Measurements from ENCODE around the gene EYA4. TPM values are rescaled to one million over a fixed set of nuclear protein-coding genes. Genes with fewer than 3 reads are reported as not detected.

EYA4 gene
- total RNA-seq: 1 to 10 TPM in 2 of 4 donors, under 1 TPM in 2; 0.81 to 8.6 (median 3.6) TPM
- polyA plus RNA-seq: under 1 TPM in 1 of 3 donors, not detected in 2; 0.01 TPM

GRCh38 chr6:133241086-133241900 is at the start of gene EYA4:
Gene EYA4, plus strand, starts transcription at chr6:133241357. Its CDS starts 33,424 bp downstream, at chr6:133274781.
- Histone ChIP-seq H3K4me1 (peaks cover 0 to 27% (median 25%) of the 10 kb centered on the region in 4 donors), H3K9me3 (no peaks in the 10 kb centered on the region), H3K27me3 (peaks cover 21 to 55% (median 21%) of the 10 kb centered on the region in 3 donors), H3K27ac (peak within 1 kb of the TSS in 3 of 4 donors; percentile 40 to 64 (median 52)), H3K36me3 (no peaks in the 10 kb centered on the region), H3K4me3 (peak within 1 kb of the TSS; percentile 10 to 51 (median 48))
- WGBS, 2 donors: 1 to 2% methylated on average over 84 of the region's 84 CpGs
- intact Hi-C loops (cut with DNase I): no loop called here
- TF ChIP-seq EP300 (IDR thresholded peaks at IDR 0.05) (no peak), POLR2A (IDR thresholded peaks at IDR 0.05) (no peak), CTCF (IDR thresholded peaks at IDR 0.05) (no peak), POLR2AphosphoS5 (IDR thresholded peaks at IDR 0.05) (no peak)
- DNase-seq: peak; percentile 58

- Histone ChIP-seq H3K36me3 (no peaks in the 10 kb centered on the region), H3K27me3 (no peaks in the 10 kb centered on the region), H3K4me1 (no peaks in the 10 kb centered on the region), H3K9me3 (peaks cover 0 to 5% (median 0%) of the 10 kb centered on the region in 4 donors), H3K27ac (no peak overlapping the region), H3K4me3 (no peak overlapping the region)
- intact Hi-C loops (cut with DNase I): no loop called here
- DNase-seq: no peak
- WGBS, 2 donors: 76 to 86% methylated on average over 1 of the region's 1 CpG
- TF ChIP-seq EP300 (IDR thresholded peaks at IDR 0.05) (no peak), POLR2AphosphoS5 (IDR thresholded peaks at IDR 0.05) (no peak), CTCF (IDR thresholded peaks at IDR 0.05) (no peak), POLR2A (IDR thresholded peaks at IDR 0.05) (no peak)
Measured at GRCh38 chr6:133193396-133193795, 47.8 kb upstream of the EYA4 start.

GRCh38 chr6:133198725-133199124 is 42.4 kb upstream of the EYA4 start:
- Histone ChIP-seq H3K27ac (no peak overlapping the region), H3K4me1 (no peaks in the 10 kb centered on the region), H3K4me3 (no peak overlapping the region), H3K27me3 (no peaks in the 10 kb centered on the region), H3K9me3 (peaks cover 0 to 5% (median 0%) of the 10 kb centered on the region in 4 donors), H3K36me3 (no peaks in the 10 kb centered on the region)
- WGBS, 2 donors: 62 to 80% methylated on average over 2 of the region's 2 CpGs
- DNase-seq: no peak
- intact Hi-C loops (cut with DNase I): no loop called here
- TF ChIP-seq EP300 (IDR thresholded peaks at IDR 0.05) (no peak), POLR2A (IDR thresholded peaks at IDR 0.05) (no peak), POLR2AphosphoS5 (IDR thresholded peaks at IDR 0.05) (no peak)

- Histone ChIP-seq H3K36me3 (no peaks in the 10 kb centered on the region), H3K9me3 (no peaks in the 10 kb centered on the region), H3K4me1 (no peaks in the 10 kb centered on the region), H3K27me3 (no peaks in the 10 kb centered on the region), H3K4me3 (no peak overlapping the region), H3K27ac (no peak overlapping the region)
- intact Hi-C loops (cut with DNase I): no loop called here
- 76 to 90% methylated on average over 4 of the region's 4 CpGs for WGBS, 2 donors
- no peak for TF ChIP-seq CTCF (IDR thresholded peaks at IDR 0.05)
- no peak for DNase-seq
Measured at GRCh38 chr6:133201231-133201630, 39.9 kb upstream of the EYA4 start.

- Histone ChIP-seq H3K27me3 (no peaks in the 10 kb centered on the region), H3K36me3 (no peaks in the 10 kb centered on the region), H3K4me1 (no peaks in the 10 kb centered on the region), H3K9me3 (no peaks in the 10 kb centered on the region), H3K27ac (no peak overlapping the region), H3K4me3 (no peak overlapping the region)
- TF ChIP-seq EP300 (IDR thresholded peaks at IDR 0.05) (no peak), CTCF (IDR thresholded peaks at IDR 0.05) (no peak), POLR2AphosphoS5 (IDR thresholded peaks at IDR 0.05) (no peak)
- 63 to 67% methylated on average over 4 of the region's 4 CpGs for WGBS, 2 donors
- DNase-seq: no peak
- intact Hi-C loops (cut with DNase I): no loop called here
Measured at GRCh38 chr6:133202610-133203343, 38.4 kb upstream of the EYA4 start.
